Ovary (tissue), 9 donors: Measurements from ENCODE around the gene TADA2B. TPM values are rescaled to one million over a fixed set of nuclear protein-coding genes. Genes with fewer than 3 reads are reported as not detected.
A peak's percentile ranks its signal among the peaks of the same experiment; 100 is the strongest.

ENCODE experiments used
- DNase-seq, 5 donors: peaks; one replicate each; pipeline ENCODE4 v3.0.0-alpha.2; 2019 to 2020
- H3K27ac ChIP-seq, 2 donors: fragments of 200-600 bp; one replicate each; pipeline versions ENCODE4 v1.5.1 to v1.8.0; 2019 to 2022
- H3K27me3 ChIP-seq: fragments of 200-600 bp; one replicate; pipeline ENCODE4 v1.8.0; 2022
- H3K36me3 ChIP-seq: fragments of 200-600 bp; sonication (generic); one replicate; pipeline ENCODE4 v1.5.1; 2019
- H3K4me1 ChIP-seq: one replicate; pipeline ENCODE4 v1.8.1; 2013; ENCODE audit warnings: mild to moderate bottlenecking, moderate library complexity; ENCODE audit not compliant: insufficient read depth
- H3K4me3 ChIP-seq: fragments of 200-600 bp; sonication (generic); one replicate; pipeline ENCODE4 v1.5.1; 2017
- H3K9me3 ChIP-seq, 2 donors: fragments of 200-600 bp in 1 of 2; sonication (generic) in 1 of 2; one replicate each; pipeline versions ENCODE4 v1.5.1 to v1.8.1; 2013 to 2019; ENCODE audit warnings: mild to moderate bottlenecking in 1 of 2, moderate library complexity in 1 of 2
- EP300 ChIP-seq: sonication (generic); formaldehyde crosslinking; IDR thresholded peaks from one replicate; pipeline ENCODE4 v1.6.1; 2017; ENCODE audit warnings: antibody characterized with exemption
- POLR2A ChIP-seq: fragments of 450-650 bp; IDR thresholded peaks from one replicate; pipeline ENCODE4 v1.6.1; 2017; ENCODE audit warnings: antibody characterized with exemption, mild to moderate bottlenecking, moderate library complexity
- WGBS, 3 donors: extraction: QIAGEN DNeasy Blood & Tissue Kit in 1 of 3; methylation state at CpG; one replicate each; pipeline versions ENCODE4 v1.1.5 to v1.1.7; 2013 to 2017; 5-methylcytosine and 5-hydroxymethylcytosine counted together
- intact Hi-C, 4 donors: fragments of 100-400 bp; cut with DNase I; formaldehyde crosslinking; loops; one replicate each; pipeline versions ENCODE4 v1.11.0 to v1.15.1; 2022 to 2023
- polyA plus RNA-seq, 2 donors: library from polyadenylated mRNA; stranded (reverse); fragments of 200-250 nt in 1 of 2; fragments of 350-450 nt in 1 of 2; fragmentation: Illumina TruSeq in 1 of 2; extraction: RNeasy Lipid Tissue Mini Kit (QIAGEN cat#74804) in 1 of 2; gene quantifications; one replicate each; pipeline ENCODE4 v1.2.3, GENCODE V29; 2013 to 2014
- total RNA-seq, 7 donors: library from RNA; depleted of rRNA in 2 of 7; stranded (reverse); fragments of >200 nt in 2 of 7; fragmentation: NEBNext Ultra II Directional in 3 of 7; extraction: Animal tissue kit (Norgen Biotek cat#: 25700) in 3 of 7; gene quantifications; one replicate each; pipeline versions ENCODE4 v1.1.0 to v1.2.4, GENCODE V29; 2016 to 2023
- TF ChIP-seq, protein P1 (sequence below), 3 donors: fragments of 450-650 bp in 2 of 3; fragments of 200-600 bp in 1 of 3; IDR thresholded peaks; one replicate each; pipeline versions ENCODE4 v1.5.1 to v1.8.0; 2016 to 2022; ENCODE audit warnings: antibody characterized with exemption in 3 of 3, mild to moderate bottlenecking in 1 of 3
- donor health status: DM: no; HTN: no; CAD: no; lungs with moderate emphysema.
- donor health status: DM: no; HTN: no; CAD: no.
- donor health status: Bipolar disorder and iron deficiency.
- donor health status: DM: yes; HTN: yes; CAD: no.
- donor health status: DM: no; HTN: no; CAD: no.
- donor health status: DM: yes; HTN: yes; CAD: no.

Gene TADA2B
- total and polyA plus RNA-seq, 9 donors = 11.9 to 31.6 (median 26.8) TPM

DNA sequence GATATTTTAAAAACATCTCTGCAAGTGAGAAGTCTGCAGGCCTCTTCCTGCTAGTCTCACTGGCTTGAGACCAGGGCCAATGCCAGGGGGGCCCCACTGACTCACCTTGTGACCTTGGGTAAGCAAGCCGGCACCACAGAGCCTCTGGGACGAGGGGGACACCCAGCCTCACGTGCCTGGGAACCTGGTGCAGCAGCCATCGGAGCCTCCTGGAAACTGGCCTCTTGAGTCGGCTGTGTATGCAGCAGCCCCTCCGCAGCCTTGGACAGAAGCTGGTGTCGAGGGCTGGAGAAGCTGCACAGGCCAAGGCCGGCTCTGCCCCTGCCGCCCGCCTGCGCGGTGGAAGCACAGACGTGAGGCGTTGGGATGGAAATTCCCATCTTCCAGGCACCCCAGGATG is 8.7 kb downstream of the TADA2B start:
- Histone ChIP-seq H3K4me3 (no peak overlapping the region), H3K27me3 (no peaks in the 10 kb centered on the region), H3K36me3 (no peaks in the 10 kb centered on the region), H3K4me1 (peaks cover 15% of the 10 kb centered on the region), H3K27ac (no peak overlapping the region), H3K9me3 (no peaks in the 10 kb centered on the region)
- peak in 1 of 5 donors; percentile 37 for DNase-seq
- TF ChIP-seq, protein P1, sequence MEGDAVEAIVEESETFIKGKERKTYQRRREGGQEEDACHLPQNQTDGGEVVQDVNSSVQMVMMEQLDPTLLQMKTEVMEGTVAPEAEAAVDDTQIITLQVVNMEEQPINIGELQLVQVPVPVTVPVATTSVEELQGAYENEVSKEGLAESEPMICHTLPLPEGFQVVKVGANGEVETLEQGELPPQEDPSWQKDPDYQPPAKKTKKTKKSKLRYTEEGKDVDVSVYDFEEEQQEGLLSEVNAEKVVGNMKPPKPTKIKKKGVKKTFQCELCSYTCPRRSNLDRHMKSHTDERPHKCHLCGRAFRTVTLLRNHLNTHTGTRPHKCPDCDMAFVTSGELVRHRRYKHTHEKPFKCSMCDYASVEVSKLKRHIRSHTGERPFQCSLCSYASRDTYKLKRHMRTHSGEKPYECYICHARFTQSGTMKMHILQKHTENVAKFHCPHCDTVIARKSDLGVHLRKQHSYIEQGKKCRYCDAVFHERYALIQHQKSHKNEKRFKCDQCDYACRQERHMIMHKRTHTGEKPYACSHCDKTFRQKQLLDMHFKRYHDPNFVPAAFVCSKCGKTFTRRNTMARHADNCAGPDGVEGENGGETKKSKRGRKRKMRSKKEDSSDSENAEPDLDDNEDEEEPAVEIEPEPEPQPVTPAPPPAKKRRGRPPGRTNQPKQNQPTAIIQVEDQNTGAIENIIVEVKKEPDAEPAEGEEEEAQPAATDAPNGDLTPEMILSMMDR (IDR thresholded peaks at IDR 0.05) = no peak
- no peak for TF ChIP-seq POLR2A
- no peak for TF ChIP-seq EP300
- WGBS, 3 donors = 89 to 91% (median 90%) methylated on average over 14 of the region's 14 CpGs
- intact Hi-C loops = no loop called here

GRCh38 chr4:7052313-7052712 is 9.1 kb downstream of the TADA2B start:
- H3K27me3 ChIP-seq = no peaks in the 10 kb centered on the region
- H3K9me3 ChIP-seq = no peaks in the 10 kb centered on the region
- no peak for TF ChIP-seq POLR2A
- TF ChIP-seq EP300 = no peak
- TF ChIP-seq, protein P1 (IDR thresholded peaks at IDR 0.05) = no peak
- H3K36me3 ChIP-seq = no peaks in the 10 kb centered on the region
- H3K27ac ChIP-seq = no peak overlapping the region
- peak in 1 of 5 donors; percentile 22 for DNase-seq
- H3K4me3 ChIP-seq = no peak overlapping the region
- 88 to 94% (median 90%) methylated on average over 14 of the region's 14 CpGs for WGBS, 3 donors
- peaks cover 11% of the 10 kb centered on the region for H3K4me1 ChIP-seq
- intact Hi-C loops = no loop called here

DNA sequence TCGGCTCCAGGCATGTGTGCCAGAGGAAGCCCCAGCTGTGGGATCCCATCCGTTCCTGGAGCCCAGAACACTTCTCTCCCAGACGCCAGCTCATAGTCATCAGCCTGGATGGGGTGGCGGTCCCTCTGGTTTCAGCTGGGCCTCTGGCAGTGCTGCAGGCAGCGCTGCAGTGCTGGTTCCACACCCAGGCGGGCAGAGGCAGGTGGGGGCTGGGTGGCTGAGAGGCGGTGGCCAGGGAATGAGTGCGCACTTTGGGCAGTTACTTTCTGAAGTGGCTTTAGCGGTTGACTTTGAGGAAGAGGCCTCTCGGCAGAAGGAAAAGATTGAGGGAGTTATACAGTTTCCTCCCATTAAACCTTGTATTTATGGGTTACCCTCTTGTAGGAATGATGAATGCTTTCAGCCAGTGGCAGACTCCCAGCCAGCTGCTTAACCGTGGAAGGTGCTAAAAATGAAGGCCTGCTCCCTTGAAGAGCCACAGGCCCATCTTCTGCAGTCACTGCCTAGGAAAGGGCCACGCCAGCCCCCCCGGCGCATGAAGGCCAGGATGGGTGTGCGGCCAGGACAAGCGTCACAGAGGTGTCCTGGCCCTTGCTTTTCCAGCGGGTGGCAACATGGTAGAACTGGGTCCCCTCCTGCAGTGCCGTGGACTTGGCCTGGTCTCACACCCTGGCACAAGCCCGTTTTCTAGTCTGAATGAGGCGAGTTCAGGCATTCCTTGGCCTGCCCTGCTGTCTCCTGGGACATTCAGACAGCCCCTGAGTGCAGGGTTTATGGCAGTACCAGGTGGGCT is 9.9 kb downstream of the TADA2B start:
- Histone ChIP-seq H3K36me3 (no peaks in the 10 kb centered on the region), H3K4me3 (no peak overlapping the region), H3K27ac (no peak overlapping the region), H3K27me3 (no peaks in the 10 kb centered on the region), H3K9me3 (no peaks in the 10 kb centered on the region), H3K4me1 (peaks cover 9% of the 10 kb centered on the region)
- intact Hi-C loops = no loop called here
- TF ChIP-seq POLR2A (no peak), EP300 (no peak)
- TF ChIP-seq, protein P1 (IDR thresholded peaks at IDR 0.05) = no peak
- peak in 1 of 5 donors; percentile 43 for DNase-seq
- 81 to 89% (median 88%) methylated on average over 20 of the region's 20 CpGs for WGBS, 3 donors

- no peak overlapping the region for H3K27ac ChIP-seq
- 94 to 95% (median 95%) methylated on average over 52 of the region's 52 CpGs for WGBS, 3 donors
- no peak overlapping the region for H3K4me3 ChIP-seq
- DNase-seq = peak in 1 of 5 donors; percentile 33
- peaks cover 9% of the 10 kb centered on the region for H3K4me1 ChIP-seq
- H3K36me3 ChIP-seq = no peaks in the 10 kb centered on the region
- intact Hi-C loops = no loop called here
- H3K9me3 ChIP-seq = no peaks in the 10 kb centered on the region
- H3K27me3 ChIP-seq = no peaks in the 10 kb centered on the region
- TF ChIP-seq, protein P1 (IDR thresholded peaks at IDR 0.05) = no peak
- TF ChIP-seq EP300 = no peak
- TF ChIP-seq POLR2A = no peak
Observed at GRCh38 chr4:7054106-7054880, 11.1 kb downstream of the TADA2B start.
